GM12874 (cell line): ENCODE data around the gene ASB2.

Source experiments
- TF ChIP-seq, protein P1 (sequence below): IDR thresholded peaks from 2 replicates; pipeline ENCODE4 v1.5.1; 2011; ENCODE audit warnings: low read depth, mild to moderate bottlenecking, control low read depth, low read length, moderate library complexity; ENCODE audit not compliant: insufficient read depth

ASB2 gene

GRCh38 chr14:93954900-93955849, 21.2 kb downstream of the ASB2 start:
- TF ChIP-seq, protein P1, sequence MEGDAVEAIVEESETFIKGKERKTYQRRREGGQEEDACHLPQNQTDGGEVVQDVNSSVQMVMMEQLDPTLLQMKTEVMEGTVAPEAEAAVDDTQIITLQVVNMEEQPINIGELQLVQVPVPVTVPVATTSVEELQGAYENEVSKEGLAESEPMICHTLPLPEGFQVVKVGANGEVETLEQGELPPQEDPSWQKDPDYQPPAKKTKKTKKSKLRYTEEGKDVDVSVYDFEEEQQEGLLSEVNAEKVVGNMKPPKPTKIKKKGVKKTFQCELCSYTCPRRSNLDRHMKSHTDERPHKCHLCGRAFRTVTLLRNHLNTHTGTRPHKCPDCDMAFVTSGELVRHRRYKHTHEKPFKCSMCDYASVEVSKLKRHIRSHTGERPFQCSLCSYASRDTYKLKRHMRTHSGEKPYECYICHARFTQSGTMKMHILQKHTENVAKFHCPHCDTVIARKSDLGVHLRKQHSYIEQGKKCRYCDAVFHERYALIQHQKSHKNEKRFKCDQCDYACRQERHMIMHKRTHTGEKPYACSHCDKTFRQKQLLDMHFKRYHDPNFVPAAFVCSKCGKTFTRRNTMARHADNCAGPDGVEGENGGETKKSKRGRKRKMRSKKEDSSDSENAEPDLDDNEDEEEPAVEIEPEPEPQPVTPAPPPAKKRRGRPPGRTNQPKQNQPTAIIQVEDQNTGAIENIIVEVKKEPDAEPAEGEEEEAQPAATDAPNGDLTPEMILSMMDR = no peak

- TF ChIP-seq, protein P1 = no peak
Observed at GRCh38 chr14:93954516-93954830, 21.9 kb downstream of the ASB2 start.

- TF ChIP-seq, protein P1 = no peak
Observed at GRCh38 chr14:93953739-93954515, 22.4 kb downstream of the ASB2 start.

DNA sequence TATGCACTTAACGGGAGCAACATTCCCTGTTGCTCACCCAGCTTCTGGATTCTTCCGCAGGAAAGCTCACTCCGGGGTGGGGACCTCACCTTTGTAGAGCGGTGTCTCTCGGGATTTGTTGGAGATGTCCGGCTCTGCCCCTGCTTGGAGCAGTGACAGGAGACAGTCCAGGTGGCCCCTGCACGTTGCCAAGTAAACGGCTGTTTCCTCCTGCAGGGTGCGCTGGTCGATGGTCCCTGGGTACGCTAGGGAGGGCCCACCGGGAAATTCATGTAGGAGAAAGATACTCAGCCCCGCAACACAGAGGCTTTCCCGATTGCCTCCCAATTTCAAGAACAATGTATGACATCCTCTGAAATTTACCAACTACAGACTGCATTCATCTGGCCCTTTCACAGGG, 23.1 kb downstream of the ASB2 start:
- TF ChIP-seq, protein P1 = 0 out of 2 replicates have a peak, but pooled peaks have one; percentile 11

- TF ChIP-seq, protein P1 = no peak
Observed at GRCh38 chr14:93952829-93953228, 23.5 kb downstream of the ASB2 start.

DNA sequence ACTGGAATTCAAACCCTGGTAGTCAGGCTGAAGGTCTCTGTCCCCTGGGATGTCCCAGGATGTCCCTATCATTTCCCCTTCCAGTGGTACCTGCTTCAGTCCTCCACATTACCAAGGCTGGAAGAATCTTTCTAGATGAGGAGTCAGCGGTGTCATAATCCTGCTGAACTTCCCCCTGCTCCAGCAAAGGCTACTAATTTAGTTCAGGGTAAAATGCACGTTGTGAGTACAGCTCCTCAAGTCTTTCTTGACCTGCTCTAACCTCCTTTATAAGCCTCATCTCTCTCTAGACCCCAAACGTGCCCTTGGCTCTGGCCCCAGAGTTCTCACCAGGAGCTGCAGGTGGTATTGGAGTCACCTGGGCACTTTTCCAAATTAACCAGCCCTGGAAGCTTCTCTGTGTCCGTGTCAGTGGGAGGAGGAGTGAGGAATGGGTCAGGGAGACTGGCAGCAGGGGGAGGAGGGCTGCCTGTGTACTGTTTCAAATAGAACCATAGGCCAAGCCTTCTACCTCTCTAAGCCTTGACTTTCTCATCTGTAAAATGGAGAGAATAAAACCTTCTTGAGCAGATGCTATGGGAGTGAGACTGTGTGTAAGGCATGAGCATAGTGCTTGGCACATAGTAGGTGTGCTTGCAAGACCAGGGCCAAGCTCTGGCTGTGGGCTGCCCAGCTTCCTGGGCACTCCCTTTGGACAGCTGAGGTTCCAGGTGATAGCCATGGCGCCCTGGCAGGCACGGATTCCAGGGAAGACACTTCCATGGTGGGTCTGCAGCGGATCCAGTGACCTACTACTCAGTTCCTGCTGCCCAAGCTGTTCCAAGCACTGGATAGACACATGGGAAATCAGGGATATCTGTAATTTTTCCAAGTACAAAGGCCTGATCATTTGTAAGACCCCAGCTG, 24.5 kb downstream of the ASB2 start:
- TF ChIP-seq, protein P1 = no peak
